Measurements from ENCODE around the gene DEPDC7. TPM values are rescaled to one million over a fixed set of nuclear protein-coding genes. Genes with fewer than 3 reads are reported as not detected.

DEPDC7 gene
- total and polyA plus RNA-seq, 9 of the 15 experiments (the other 6 are each of a cell fraction or from before 2014, with no cell fraction given): 5.4 to 19.9 (median 12.0) TPM

GRCh38 chr11:33015621-33016551 lies at the start of gene DEPDC7 (continued):
- TF ChIP-seq, protein P1, sequence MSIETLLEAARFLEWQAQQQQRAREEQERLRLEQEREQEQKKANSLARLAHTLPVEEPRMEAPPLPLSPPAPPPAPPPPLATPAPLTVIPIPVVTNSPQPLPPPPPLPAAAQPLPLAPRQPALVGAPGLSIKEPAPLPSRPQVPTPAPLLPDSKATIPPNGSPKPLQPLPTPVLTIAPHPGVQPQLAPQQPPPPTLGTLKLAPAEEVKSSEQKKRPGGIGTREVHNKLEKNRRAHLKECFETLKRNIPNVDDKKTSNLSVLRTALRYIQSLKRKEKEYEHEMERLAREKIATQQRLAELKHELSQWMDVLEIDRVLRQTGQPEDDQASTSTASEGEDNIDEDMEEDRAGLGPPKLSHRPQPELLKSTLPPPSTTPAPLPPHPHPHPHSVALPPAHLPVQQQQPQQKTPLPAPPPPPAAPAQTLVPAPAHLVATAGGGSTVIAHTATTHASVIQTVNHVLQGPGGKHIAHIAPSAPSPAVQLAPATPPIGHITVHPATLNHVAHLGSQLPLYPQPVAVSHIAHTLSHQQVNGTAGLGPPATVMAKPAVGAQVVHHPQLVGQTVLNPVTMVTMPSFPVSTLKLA (conservative IDR thresholded peaks at IDR 0.05): peak; percentile 63 to 73
- TF ChIP-seq TCF7 (IDR thresholded peaks at IDR 0.05; ENCODE audit: borderline replicate concordance) (no peak), MTA1 (IDR thresholded peaks at IDR 0.05; ENCODE audit: borderline replicate concordance) (no peak), ZNF699 (CRISPR knock-in tag; IDR thresholded peaks at IDR 0.05; ENCODE audit: insufficient replicate concordance) (no peak), HSF4 (CRISPR knock-in tag; IDR thresholded peaks at IDR 0.05; ENCODE audit: borderline replicate concordance) (no peak), ZNF780A (CRISPR knock-in tag; IDR thresholded peaks at IDR 0.05) (no peak), FOXK1 (CRISPR knock-in tag; IDR thresholded peaks at IDR 0.05; ENCODE audit: borderline replicate concordance) (no peak), ARHGAP35 (IDR thresholded peaks at IDR 0.05; ENCODE audit: partially characterized antibody) (no peak), ZC3H8 (IDR thresholded peaks at IDR 0.05) (no peak), CREBBP (IDR thresholded peaks at IDR 0.05; ENCODE audit: low read depth, low read length) (no peak), NKRF (IDR thresholded peaks at IDR 0.05; ENCODE audit: borderline replicate concordance) (no peak), BRD4 (IDR thresholded peaks at IDR 0.05) (no peak), ASH1L (IDR thresholded peaks at IDR 0.05; ENCODE audit: borderline replicate concordance, low read depth, partially characterized antibody) (no peak), ZSCAN32 (CRISPR knock-in tag; IDR thresholded peaks at IDR 0.05) (no peak), ZBTB43 (CRISPR knock-in tag; IDR thresholded peaks at IDR 0.05) (0 out of 2 replicates have a peak, but pooled peaks have one; percentile 19), TARDBP (IDR thresholded peaks at IDR 0.05) (no peak), ZNF143 (CRISPR knock-in tag; IDR thresholded peaks at IDR 0.05) (0 out of 2 replicates have a peak, but pooled peaks have one; percentile 36), RB1 (IDR thresholded peaks at IDR 0.05; ENCODE audit: low read depth) (0 out of 2 replicates have a peak, but pooled peaks have one; percentile 61), IRF1 (CRISPR knock-in tag; IDR thresholded peaks at IDR 0.05; ENCODE audit: borderline replicate concordance) (0 out of 2 replicates have a peak, but pooled peaks have one; percentile 27), STAT5B (CRISPR knock-in tag; IDR thresholded peaks at IDR 0.05) (no peak)
- TF ChIP-seq, protein P2, sequence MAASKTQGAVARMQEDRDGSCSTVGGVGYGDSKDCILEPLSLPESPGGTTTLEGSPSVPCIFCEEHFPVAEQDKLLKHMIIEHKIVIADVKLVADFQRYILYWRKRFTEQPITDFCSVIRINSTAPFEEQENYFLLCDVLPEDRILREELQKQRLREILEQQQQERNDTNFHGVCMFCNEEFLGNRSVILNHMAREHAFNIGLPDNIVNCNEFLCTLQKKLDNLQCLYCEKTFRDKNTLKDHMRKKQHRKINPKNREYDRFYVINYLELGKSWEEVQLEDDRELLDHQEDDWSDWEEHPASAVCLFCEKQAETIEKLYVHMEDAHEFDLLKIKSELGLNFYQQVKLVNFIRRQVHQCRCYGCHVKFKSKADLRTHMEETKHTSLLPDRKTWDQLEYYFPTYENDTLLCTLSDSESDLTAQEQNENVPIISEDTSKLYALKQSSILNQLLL (CRISPR knock-in tag; IDR thresholded peaks at IDR 0.05; ENCODE audit: borderline replicate concordance): no peak
